CD14-positive monocyte (primary cell): ENCODE results near the gene HCN2. TPM values are rescaled to one million over a fixed set of nuclear protein-coding genes. Genes with fewer than 3 reads are reported as not detected.

Experiments used
- DNase-seq, 3 donors: peaks; one replicate each; pipeline ENCODE4 v3.0.0-alpha.2; 2011 to 2022
- H2AFZ ChIP-seq: 2 replicates; pipeline ENCODE4 v1.6.0; 2012; ENCODE audit warnings: mild to moderate bottlenecking, low read depth, low read length, inconsistent platforms; ENCODE audit not compliant: insufficient read depth, poor library complexity, severe bottlenecking
- H3K27ac ChIP-seq, 2 donors: 1 replicate in 1 of 2; 2 replicates in 1 of 2; pipeline ENCODE4 v1.5.1; 2012 to 2013; ENCODE audit warnings: low read length in 2 of 2, control low read depth in 1 of 2, inconsistent platforms in 1 of 2, low read depth in 1 of 2, mild to moderate bottlenecking in 1 of 2
- H3K27me3 ChIP-seq, 2 donors: one replicate each; pipeline versions ENCODE4 v1.6.0 to v1.6.1; 2011 to 2013; ENCODE audit warnings: low read length in 2 of 2; ENCODE audit not compliant: control insufficient read depth in 2 of 2, insufficient read depth in 2 of 2
- H3K36me3 ChIP-seq, 2 donors: replicated peaks in 1 of 2; 1 replicate in 1 of 2; 2 replicates in 1 of 2; pipeline versions ENCODE4 v1.5.1 to v1.6.1; 2012 to 2013; ENCODE audit warnings: low read length in 2 of 2, control low read depth in 1 of 2, inconsistent platforms in 1 of 2, mild to moderate bottlenecking in 1 of 2; ENCODE audit not compliant: insufficient read depth in 2 of 2, control insufficient read depth in 1 of 2
- H3K4me1 ChIP-seq, 2 donors: 1 replicate in 1 of 2; 2 replicates in 1 of 2; pipeline versions ENCODE4 v1.5.1 to v1.6.1; 2012 to 2013; ENCODE audit warnings: low read length in 2 of 2, control low read depth in 1 of 2, inconsistent platforms in 1 of 2, mild to moderate bottlenecking in 1 of 2, moderate library complexity in 1 of 2; ENCODE audit not compliant: insufficient read depth in 2 of 2, control insufficient read depth in 1 of 2
- H3K4me2 ChIP-seq: replicated peaks from 2 replicates; pipeline ENCODE3; 2012; ENCODE audit warnings: low read length, moderate library complexity, mild to moderate bottlenecking; ENCODE audit not compliant: poor library complexity, severe bottlenecking; ENCODE audit errors: extremely low read depth
- H3K4me3 ChIP-seq, 3 experiments: fragments of 200-600 bp in 1 of 3; sonication (generic) in 1 of 3; replicated peaks in 1 of 3; 1 replicate in 2 of 3; 2 replicates in 1 of 3; pipeline ENCODE4 v1.5.1; 2011 to 2013; ENCODE audit warnings: low read length in 3 of 3, mild to moderate bottlenecking in 3 of 3, control low read depth in 2 of 3, low read depth in 2 of 3, inconsistent platforms in 1 of 3, moderate library complexity in 1 of 3
- H3K79me2 ChIP-seq: 2 replicates; pipeline ENCODE4 v1.6.0; 2012; ENCODE audit warnings: mild to moderate bottlenecking, control low read depth, inconsistent platforms, low read length, moderate library complexity; ENCODE audit not compliant: insufficient read depth
- H3K9ac ChIP-seq: 2 replicates; pipeline ENCODE4 v1.6.0; 2017; ENCODE audit warnings: low read length, mild to moderate bottlenecking; ENCODE audit not compliant: insufficient read depth, poor library complexity, severe bottlenecking
- H3K9me3 ChIP-seq, 2 donors: replicated peaks in 1 of 2; 1 replicate in 1 of 2; 2 replicates in 1 of 2; pipeline versions ENCODE4 v1.5.1 to v1.6.1; 2012 to 2013; ENCODE audit warnings: low read length in 2 of 2, control low read depth in 1 of 2; ENCODE audit not compliant: control insufficient read depth in 1 of 2, insufficient read depth in 1 of 2
- H4K20me1 ChIP-seq: 2 replicates; pipeline ENCODE4 v1.6.0; 2012; ENCODE audit warnings: mild to moderate bottlenecking, low read length, control low read depth, moderate library complexity; ENCODE audit not compliant: insufficient read depth
- H3K27ac Mint-ChIP-seq, 7 donors: one replicate each; pipeline ENCODE4 v1.8.0; 2020; ENCODE audit warnings: mild to moderate bottlenecking in 7 of 7, mixed read lengths in 7 of 7, moderate library complexity in 6 of 7, inconsistent platforms in 2 of 7
- H3K27me3 Mint-ChIP-seq, 3 donors: one replicate each; pipeline ENCODE4 v1.8.0; 2021 to 2022; ENCODE audit warnings: low read depth in 3 of 3, mild to moderate bottlenecking in 3 of 3, mixed read lengths in 3 of 3, moderate library complexity in 3 of 3, inconsistent platforms in 1 of 3
- H3K36me3 Mint-ChIP-seq, 2 donors: one replicate each; pipeline ENCODE4 v1.8.0; 2020; ENCODE audit warnings: mixed read lengths in 2 of 2, inconsistent platforms in 1 of 2, mild to moderate bottlenecking in 1 of 2
- H3K4me1 Mint-ChIP-seq: one replicate; pipeline ENCODE4 v1.8.0; 2020; ENCODE audit warnings: mild to moderate bottlenecking, mixed read lengths
- H3K4me3 Mint-ChIP-seq, 2 donors: one replicate each; pipeline ENCODE4 v1.8.0; 2020; ENCODE audit warnings: mild to moderate bottlenecking in 2 of 2, mixed read lengths in 2 of 2, moderate library complexity in 1 of 2
- H3K9me3 Mint-ChIP-seq, 7 donors: one replicate each; pipeline ENCODE4 v1.8.0; 2020 to 2022; ENCODE audit warnings: mixed read lengths in 7 of 7, mild to moderate bottlenecking in 6 of 7, moderate library complexity in 6 of 7, inconsistent platforms in 2 of 7
- WGBS: methylation state at CpG from one replicate; pipeline ENCODE4 v1.1.5; 2013; ENCODE audit warnings: missing lambda C conversion rate; ENCODE audit not compliant: insufficient coverage; 5-methylcytosine and 5-hydroxymethylcytosine counted together
- intact Hi-C, 2 donors: fragments of 100-400 bp; cut with micrococcal nuclease; formaldehyde crosslinking; loops; one replicate each; pipeline versions ENCODE4 v1.15.0 to v1.15.1; 2023
- polyA plus RNA-seq, 3 donors: library from polyadenylated mRNA; depleted of rRNA in 1 of 3; unstranded in 2 of 3; stranded (reverse) in 1 of 3; fragments of 300-500 nt in 2 of 3; fragments of >200 nt in 1 of 3; fragmentation: Illumina TruSeq in 2 of 3; gene quantifications; 1 replicate in 2 of 3; 2 replicates in 1 of 3; pipeline ENCODE4 v1.2.3, GENCODE V29; 2012 to 2021
- TF ChIP-seq, protein P1 (sequence below): fragments of 200-600 bp; IDR thresholded peaks from one replicate; pipeline ENCODE4 v1.8.0; 2022; ENCODE audit warnings: antibody characterized with exemption, mild to moderate bottlenecking

Gene HCN2
- polyA plus RNA-seq, 3 donors, result 0.21 TPM; not detected in 2

DNA sequence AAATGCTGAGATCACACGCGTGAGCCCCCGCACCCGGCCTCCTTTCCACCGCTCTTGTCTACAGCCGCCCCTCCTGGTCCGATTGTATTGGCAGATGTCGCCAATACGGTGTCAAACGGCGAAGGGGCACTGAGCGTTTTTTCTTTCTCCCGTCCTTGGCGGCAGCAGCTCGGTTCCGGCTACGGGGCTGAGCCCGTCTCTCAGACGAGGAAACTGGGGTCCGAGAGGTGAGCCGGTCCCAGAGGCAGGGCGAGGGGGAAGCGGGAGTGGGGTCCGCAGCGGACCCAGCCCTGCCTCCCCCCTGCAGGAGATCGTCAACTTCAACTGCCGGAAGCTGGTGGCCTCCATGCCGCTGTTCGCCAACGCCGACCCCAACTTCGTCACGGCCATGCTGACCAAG, 23.3 kb downstream of the HCN2 start:
- H3K4me3 ChIP-seq, result no peak overlapping the region
- WGBS, result 79% methylated on average over 33 of the region's 33 CpGs
- peak overlapping the region in 1 of 2 donors; percentile 53 for H3K4me3 Mint-ChIP-seq
- TF ChIP-seq, protein P1, sequence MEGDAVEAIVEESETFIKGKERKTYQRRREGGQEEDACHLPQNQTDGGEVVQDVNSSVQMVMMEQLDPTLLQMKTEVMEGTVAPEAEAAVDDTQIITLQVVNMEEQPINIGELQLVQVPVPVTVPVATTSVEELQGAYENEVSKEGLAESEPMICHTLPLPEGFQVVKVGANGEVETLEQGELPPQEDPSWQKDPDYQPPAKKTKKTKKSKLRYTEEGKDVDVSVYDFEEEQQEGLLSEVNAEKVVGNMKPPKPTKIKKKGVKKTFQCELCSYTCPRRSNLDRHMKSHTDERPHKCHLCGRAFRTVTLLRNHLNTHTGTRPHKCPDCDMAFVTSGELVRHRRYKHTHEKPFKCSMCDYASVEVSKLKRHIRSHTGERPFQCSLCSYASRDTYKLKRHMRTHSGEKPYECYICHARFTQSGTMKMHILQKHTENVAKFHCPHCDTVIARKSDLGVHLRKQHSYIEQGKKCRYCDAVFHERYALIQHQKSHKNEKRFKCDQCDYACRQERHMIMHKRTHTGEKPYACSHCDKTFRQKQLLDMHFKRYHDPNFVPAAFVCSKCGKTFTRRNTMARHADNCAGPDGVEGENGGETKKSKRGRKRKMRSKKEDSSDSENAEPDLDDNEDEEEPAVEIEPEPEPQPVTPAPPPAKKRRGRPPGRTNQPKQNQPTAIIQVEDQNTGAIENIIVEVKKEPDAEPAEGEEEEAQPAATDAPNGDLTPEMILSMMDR, result no peak
- no peak for DNase-seq
- no peak overlapping the region for H3K9ac ChIP-seq
- H3K9me3 ChIP-seq, result no peaks in the 10 kb centered on the region
- no peak overlapping the region for H3K4me2 ChIP-seq
- H4K20me1 ChIP-seq, result no peaks in the 10 kb centered on the region
- H3K36me3 ChIP-seq, result peaks cover under 1 to 3% of the 10 kb centered on the region in 2 donors
- H3K4me1 Mint-ChIP-seq, result peaks cover 21% of the 10 kb centered on the region
- no peak overlapping the region for H2AFZ ChIP-seq
- peaks cover 6 to 7% of the 10 kb centered on the region in 2 donors for H3K36me3 Mint-ChIP-seq
- H3K79me2 ChIP-seq, result no peaks in the 10 kb centered on the region
- intact Hi-C loops, result no loop called here
- H3K9me3 Mint-ChIP-seq, result peaks cover 0 to 4% (median 0%) of the 10 kb centered on the region in 7 donors
- peaks cover 30 to 37% of the 10 kb centered on the region in 2 donors for H3K4me1 ChIP-seq
- peaks cover 0 to 34% of the 10 kb centered on the region in 2 donors for H3K27me3 ChIP-seq
- H3K27ac Mint-ChIP-seq, result no peak overlapping the region
- H3K27me3 Mint-ChIP-seq, result peaks cover 25 to 59% (median 25%) of the 10 kb centered on the region in 3 donors
- H3K27ac ChIP-seq, result no peak overlapping the region

DNA sequence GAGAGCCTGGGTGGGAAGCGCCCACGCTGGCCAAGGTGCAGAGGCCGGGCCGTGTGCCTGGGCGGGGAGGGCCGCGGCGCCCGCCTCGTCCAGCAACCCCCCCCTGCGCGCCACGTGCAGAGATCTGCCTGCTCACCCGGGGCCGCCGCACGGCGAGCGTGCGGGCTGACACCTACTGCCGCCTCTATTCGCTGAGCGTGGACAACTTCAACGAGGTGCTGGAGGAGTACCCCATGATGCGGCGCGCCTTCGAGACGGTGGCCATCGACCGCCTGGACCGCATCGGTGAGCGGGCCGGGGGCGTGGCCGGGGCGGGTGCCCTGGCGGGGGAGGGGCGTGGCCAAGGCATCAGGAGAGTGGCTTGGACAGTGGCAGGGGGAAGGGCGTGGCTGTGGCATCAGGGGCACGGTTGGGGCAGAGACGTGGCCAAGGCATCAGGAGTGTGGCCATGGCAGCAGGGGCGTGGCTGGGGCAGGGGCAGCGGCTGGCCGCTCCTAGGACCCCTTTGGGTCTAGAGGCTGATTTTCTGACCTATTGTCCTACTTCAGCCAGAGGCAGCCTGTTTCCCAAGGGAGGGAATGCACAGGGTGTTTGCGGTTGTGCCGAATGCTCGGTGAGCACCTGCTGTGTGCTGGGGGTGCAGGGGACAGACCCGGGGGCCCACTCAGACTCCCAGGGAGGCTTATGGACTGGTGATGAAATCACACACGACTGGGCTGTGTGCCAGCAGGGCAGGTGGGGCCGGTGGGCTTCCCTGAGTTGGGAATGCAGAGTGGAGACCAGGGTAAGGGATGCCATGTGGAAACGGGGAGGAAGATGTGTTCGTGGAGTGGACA, 24.3 kb downstream of the HCN2 start:
- Mint-ChIP-seq H3K27me3 (peaks cover 25 to 59% (median 27%) of the 10 kb centered on the region in 3 donors), H3K9me3 (peaks cover 0 to 4% (median 1%) of the 10 kb centered on the region in 7 donors), H3K4me3 (peak overlapping the region in 1 of 2 donors; percentile 73)

More for the DNA sequence above, 24.3 kb downstream of the HCN2 start:
- DNase-seq, result no peak
- Mint-ChIP-seq H3K4me1 (peaks cover 18% of the 10 kb centered on the region), H3K36me3 (peaks cover 16 to 17% of the 10 kb centered on the region in 2 donors), H3K27ac (no peak overlapping the region)
- no peaks in the 10 kb centered on the region for H3K79me2 ChIP-seq
- no peaks in the 10 kb centered on the region for H3K9me3 ChIP-seq
- no peak overlapping the region for H3K27ac ChIP-seq
- H2AFZ ChIP-seq, result no peak overlapping the region
- intact Hi-C loops, result no loop called here
- H3K4me2 ChIP-seq, result no peak overlapping the region
- peaks cover 0 to 34% of the 10 kb centered on the region in 2 donors for H3K27me3 ChIP-seq
- H3K36me3 ChIP-seq, result peaks cover 11 to 12% of the 10 kb centered on the region in 2 donors
- H3K4me1 ChIP-seq, result peaks cover 22 to 27% of the 10 kb centered on the region in 2 donors
- H3K4me3 ChIP-seq, result no peak overlapping the region
- H4K20me1 ChIP-seq, result no peaks in the 10 kb centered on the region
- no peak overlapping the region for H3K9ac ChIP-seq
- TF ChIP-seq, protein P1, result no peak
- WGBS, result 81% methylated on average over 53 of the region's 54 CpGs
